Stimulated activated CD8-positive, alpha-beta memory T cell treated with anti-CD3 and anti-CD28 coated beads, Interleukin-15, amount 100 ng/mL, for 24 hours (primary cell): Measurements from ENCODE around the gene C14orf119.
"Not testable (repeated sequence)": the region's sequence is repeated elsewhere in the genome, so short reads cannot be mapped to it uniquely, and the experiment has no call there.

Experiments used
- DNase-seq: peaks from one replicate; pipeline ENCODE4 v3.0.0-alpha.2; 2020; ENCODE audit warnings: low read depth

Gene C14orf119

GRCh38 chr14:23089498-23090253 lies 5.6 kb upstream of the C14orf119 start:
- no peak for DNase-seq

- DNase-seq, result no peak
These were observed 5.1 kb upstream of the C14orf119 start for GRCh38 chr14:23090254-23090636.

- no peak for DNase-seq
These were observed 3.7 kb upstream of the C14orf119 start for GRCh38 chr14:23091294-23092225.

GRCh38 chr14:23093104-23093503 lies 2.2 kb upstream of the C14orf119 start:
- no peak for DNase-seq

- no peak for DNase-seq
These were observed 1.8 kb upstream of the C14orf119 start for GRCh38 chr14:23093526-23093925.

GRCh38 chr14:23093991-23094665 lies 1.2 kb upstream of the C14orf119 start:
- DNase-seq, result no peak

- DNase-seq, result peak; percentile 93
These were observed 574 bp upstream of the C14orf119 start, which contains the start of gene ACIN1 for GRCh38 chr14:23094666-23095195. TSS of gene ACIN1 (minus strand) at chr14:23095136. CDS start at chr14:23095112, 24 bp downstream.

- DNase-seq, result no peak
These were observed 2.5 kb downstream of the C14orf119 start for GRCh38 chr14:23097786-23098185.

GRCh38 chr14:23099212-23099861 lies 4.0 kb downstream of the C14orf119 start:
- DNase-seq, result no peak

- DNase-seq, result no peak
These were observed 6.1 kb downstream of the C14orf119 start for GRCh38 chr14:23101213-23101970.

- DNase-seq, result no peak
These were observed 6.8 kb downstream of the C14orf119 start for GRCh38 chr14:23101986-23102625.

- no peak for DNase-seq
These were observed 7.5 kb downstream of the C14orf119 start for GRCh38 chr14:23102801-23103200.

- DNase-seq, result no peak
These were observed 8.3 kb downstream of the C14orf119 start for GRCh38 chr14:23103581-23103980.

GRCh38 chr14:23104070-23104590 lies 8.8 kb downstream of the C14orf119 start:
- DNase-seq, result no peak

GRCh38 chr14:23104591-23105347 lies 9.5 kb downstream of the C14orf119 start, which contains the start of gene CIROP:
TSS of gene CIROP (minus strand) at chr14:23104989. CDS start at chr14:23104920, 69 bp downstream.
- DNase-seq, result no peak

- DNase-seq, result no peak
These were observed 10.1 kb downstream of the C14orf119 start for GRCh38 chr14:23105348-23105824.

- no peak for DNase-seq
These were observed 11.4 kb downstream of the C14orf119 start for GRCh38 chr14:23106747-23107045.

GRCh38 chr14:23107620-23108019 lies 12.3 kb downstream of the C14orf119 start:
- not testable (repeated sequence) for DNase-seq

- not testable (repeated sequence) for DNase-seq
These were observed 12.9 kb downstream of the C14orf119 start for GRCh38 chr14:23108169-23108568.
